Sciatic nerve (tissue), 2 donors: ENCODE measurements around the gene KCTD1. TPM values are rescaled to one million over a fixed set of nuclear protein-coding genes. Genes with fewer than 3 reads are reported as not detected.
A peak's percentile ranks its signal among the peaks of the same experiment; 100 is the strongest.
"Not testable (repeated sequence)": the region's sequence is repeated elsewhere in the genome, so short reads cannot be mapped to it uniquely, and the experiment has no call there.

Experiments
- ATAC-seq: fragments of 200-7000 bp; cut with Tn5 transposase; one replicate; pipeline ENCODE4 v1.9.1; 2020; ENCODE audit warnings: mild to moderate bottlenecking, moderate library complexity
- DNase-seq: peaks from one replicate; pipeline ENCODE4 v3.0.0-alpha.2; 2020; ENCODE audit warnings: low spot score
- intact Hi-C: fragments of 100-400 bp; cut with DNase I; formaldehyde crosslinking; loops from one replicate; pipeline ENCODE4 v1.14.2; 2022
- total RNA-seq: library from RNA; stranded (reverse); fragmentation: NEBNext Ultra II Directional; extraction: Animal tissue kit (Norgen Biotek cat#: 25700); gene quantifications from one replicate; pipeline ENCODE4 v1.2.1, GENCODE V29; 2021
- donor health status: DM: no; HTN: no; CAD: no.
- donor health status: DM: no; HTN: no; CAD: no.

KCTD1 gene
- total RNA-seq, 1 donor from 2014 or later = 34.1 TPM

DNA sequence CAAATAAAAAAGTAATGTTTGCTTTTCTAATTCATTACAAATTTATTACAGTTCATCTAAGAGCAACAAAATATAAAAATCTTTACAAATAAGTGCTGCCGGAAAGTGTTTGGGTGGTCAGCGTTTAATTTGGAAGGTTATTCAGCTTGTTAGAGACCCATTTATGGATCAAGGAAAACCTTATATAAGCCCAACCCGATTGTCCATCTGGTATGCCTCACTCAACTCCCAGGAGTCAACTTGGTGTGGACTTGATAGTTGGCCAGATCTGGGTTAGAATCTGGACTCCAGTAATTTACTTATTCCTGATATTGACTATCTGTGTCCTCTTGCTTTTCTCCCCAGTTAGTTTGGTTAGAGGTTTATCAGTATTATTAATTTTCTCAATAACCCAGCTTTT is 106.2 kb downstream of the KCTD1 start:
- intact Hi-C loops = no loop called here
- ATAC-seq (peak; percentile 44), DNase-seq (no peak)

DNA sequence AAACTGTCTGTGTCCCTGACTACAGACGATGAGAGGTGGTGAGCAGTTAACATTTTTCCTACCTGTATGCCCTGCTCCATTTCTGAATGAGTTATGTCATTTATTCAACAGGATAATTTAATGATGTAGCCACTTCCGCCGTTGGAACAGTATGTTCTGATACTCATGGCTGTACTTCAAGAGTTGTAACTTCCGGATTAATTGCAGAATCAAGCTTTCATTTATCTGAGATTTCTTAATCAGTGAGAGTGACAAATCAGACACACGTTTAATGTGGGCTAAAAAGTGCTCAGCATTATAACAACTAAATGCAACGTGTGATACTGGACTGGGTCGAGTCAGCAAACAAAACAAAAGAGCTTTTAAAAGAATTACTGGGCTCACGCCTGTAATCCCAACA is 107.7 kb downstream of the KCTD1 start:
- intact Hi-C loops = no loop called here
- DNase-seq = no peak
- ATAC-seq = peak; percentile 46

DNA sequence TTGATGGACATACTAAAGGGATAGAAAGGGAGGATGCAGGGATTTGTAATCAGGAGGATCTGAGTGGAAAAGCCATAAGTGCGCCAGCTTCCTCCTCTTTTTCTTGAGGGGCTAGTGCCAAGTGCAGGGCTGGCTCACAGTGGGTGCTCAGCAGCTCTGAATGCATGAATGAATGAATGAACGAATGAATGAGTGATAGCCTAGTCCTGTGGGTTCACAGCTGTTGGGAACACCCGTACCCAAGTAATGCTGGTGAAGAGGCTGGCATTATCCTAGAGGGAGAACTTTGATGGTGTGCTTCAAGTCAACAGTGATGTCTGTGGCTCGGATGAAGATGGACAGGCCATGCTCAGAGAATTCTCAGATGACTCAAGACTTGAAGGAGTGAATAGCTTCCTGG is 108.8 kb downstream of the KCTD1 start:
- intact Hi-C loops = no loop called here
- no peak for DNase-seq
- no peak for ATAC-seq

DNA sequence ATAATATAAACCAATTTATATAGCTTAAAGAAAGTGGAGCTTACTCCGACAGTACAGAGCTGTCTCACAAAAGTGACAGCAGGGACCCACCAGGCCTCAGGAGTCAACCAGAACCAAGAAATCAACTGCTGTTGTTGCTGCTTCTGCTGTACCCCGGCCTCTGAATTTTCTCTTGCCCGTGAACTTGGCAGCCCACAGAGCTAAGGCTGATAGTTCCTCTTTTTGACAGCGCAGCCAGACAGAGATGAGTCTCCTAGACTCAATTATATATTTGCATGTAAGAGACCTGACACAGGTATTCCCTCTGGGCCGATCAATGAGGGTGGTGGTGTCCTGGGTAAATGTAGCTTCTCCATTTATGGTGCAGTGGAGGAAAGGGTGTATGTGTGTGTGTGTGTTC is 109.4 kb downstream of the KCTD1 start:
- no peak for ATAC-seq
- intact Hi-C loops = no loop called here
- no peak for DNase-seq

DNA sequence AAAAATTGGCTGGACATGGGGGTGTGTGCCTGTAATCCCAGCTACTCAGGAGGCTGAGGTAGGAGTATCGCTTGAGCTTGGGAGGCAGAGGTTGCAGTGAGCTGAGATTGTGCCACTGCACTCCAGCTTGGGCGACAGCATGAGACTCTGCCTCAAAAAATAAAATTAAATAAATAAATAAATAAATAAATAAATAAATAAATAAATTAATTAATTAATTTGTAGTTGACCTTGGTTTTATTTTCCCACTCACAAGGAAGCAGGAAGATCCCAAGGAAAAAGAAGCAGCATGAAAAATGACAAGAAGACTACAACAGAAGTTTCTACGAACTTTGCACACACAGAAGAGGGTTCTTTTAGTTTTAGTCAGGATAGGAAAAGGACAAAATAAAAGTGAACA is 110.7 kb downstream of the KCTD1 start:
- ATAC-seq, intact Hi-C loops, DNase-seq: not testable (repeated sequence)

DNA sequence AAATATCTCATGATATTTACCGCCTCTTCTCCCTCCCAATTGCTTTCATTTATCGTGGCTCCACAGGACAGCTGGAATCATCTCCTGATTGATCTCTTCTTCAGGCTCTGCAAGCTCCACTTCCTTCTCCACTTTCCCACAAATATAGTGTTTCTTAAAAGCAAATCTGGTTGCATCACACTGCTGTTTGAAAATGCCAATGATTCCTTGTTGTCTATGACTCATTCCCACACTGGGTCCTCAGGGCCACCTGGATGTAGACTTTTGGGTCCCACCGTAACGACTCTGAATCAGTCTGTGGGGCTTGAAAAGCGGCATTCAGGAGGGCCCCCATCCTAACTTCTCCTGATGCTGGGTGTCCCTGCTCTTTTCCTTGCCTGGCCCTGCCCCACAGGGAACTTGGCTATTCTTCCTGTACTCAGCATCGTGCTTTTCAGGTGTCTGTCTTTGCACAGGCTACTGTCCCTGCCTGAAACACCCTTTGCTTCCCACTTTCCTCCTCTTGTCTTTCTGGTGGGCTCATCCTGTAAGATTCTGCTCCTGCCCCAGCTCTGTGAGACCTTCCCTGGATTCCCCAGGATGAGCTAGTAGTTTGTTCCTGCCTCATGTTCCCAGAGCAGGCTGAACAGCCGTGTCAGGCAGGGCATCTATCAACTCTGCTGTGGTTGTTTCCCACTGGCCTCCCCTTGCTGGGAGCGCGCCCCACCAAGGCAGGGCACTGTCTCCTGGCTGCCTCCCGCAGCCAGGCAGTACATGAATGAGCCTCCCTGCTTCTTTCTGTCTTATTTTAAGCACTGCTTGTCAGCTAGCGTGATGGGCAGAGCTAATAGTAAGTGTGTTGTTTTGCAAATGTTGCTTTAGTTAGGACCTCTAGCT is 111.9 kb downstream of the KCTD1 start:
- ATAC-seq (peak; percentile 35), DNase-seq (no peak)

DNA sequence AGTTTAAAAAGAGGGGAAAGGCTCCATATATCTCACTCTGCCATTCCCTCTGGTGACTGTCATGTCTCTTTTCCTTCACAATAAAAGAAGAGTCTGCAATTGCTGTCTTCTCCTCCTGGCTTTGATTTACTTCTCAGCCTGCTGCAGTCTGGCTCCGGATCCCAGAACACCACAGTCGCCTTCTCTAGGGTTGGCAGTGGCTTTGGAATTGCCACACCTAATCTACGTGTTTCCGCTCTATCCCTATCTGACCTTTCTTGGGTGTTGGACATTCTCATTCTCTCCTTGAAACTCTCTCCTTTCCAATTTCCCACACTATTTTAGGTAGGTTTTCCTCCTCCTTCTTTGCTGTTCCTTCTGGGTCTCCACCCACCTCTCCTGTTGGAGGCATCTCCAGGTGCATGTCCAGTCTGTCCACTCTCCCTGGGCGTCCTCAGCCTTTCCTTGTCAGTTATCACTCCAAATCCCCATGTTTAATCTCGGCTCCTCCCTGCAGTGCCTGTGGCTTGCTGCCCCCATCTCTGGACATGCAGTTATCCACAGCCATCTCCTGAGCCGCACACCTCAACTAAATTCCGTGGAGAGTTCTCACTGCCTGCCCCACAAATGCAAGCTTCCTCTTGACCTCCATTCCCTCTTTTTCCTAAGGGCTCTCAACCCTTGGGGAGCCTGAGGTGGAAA is 112.8 kb downstream of the KCTD1 start:
- DNase-seq = no peak
- no peak for ATAC-seq
- intact Hi-C loops = no loop called here

More for the DNA sequence above, 111.9 kb downstream of the KCTD1 start:
- intact Hi-C loops = no loop called here

DNA sequence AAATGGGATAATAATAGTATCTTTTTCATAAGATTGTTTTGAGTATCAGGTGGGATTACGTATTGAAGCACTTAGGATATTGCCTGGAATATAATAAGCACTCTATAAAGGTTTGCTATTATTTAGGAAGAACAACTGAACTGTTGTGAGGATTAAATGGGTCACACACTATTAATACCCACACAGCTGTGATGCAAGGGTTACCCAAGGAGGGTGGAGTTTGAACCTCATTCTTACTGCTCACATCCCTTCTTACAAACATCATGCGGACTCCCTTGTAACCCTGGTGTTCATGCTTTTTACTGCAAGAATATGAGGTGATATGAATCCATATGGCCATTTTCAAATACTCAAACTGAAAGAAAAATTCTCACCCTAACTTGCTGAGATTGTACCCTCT is 113.5 kb downstream of the KCTD1 start:
- DNase-seq (no peak), ATAC-seq (no peak)
- intact Hi-C loops = no loop called here

DNA sequence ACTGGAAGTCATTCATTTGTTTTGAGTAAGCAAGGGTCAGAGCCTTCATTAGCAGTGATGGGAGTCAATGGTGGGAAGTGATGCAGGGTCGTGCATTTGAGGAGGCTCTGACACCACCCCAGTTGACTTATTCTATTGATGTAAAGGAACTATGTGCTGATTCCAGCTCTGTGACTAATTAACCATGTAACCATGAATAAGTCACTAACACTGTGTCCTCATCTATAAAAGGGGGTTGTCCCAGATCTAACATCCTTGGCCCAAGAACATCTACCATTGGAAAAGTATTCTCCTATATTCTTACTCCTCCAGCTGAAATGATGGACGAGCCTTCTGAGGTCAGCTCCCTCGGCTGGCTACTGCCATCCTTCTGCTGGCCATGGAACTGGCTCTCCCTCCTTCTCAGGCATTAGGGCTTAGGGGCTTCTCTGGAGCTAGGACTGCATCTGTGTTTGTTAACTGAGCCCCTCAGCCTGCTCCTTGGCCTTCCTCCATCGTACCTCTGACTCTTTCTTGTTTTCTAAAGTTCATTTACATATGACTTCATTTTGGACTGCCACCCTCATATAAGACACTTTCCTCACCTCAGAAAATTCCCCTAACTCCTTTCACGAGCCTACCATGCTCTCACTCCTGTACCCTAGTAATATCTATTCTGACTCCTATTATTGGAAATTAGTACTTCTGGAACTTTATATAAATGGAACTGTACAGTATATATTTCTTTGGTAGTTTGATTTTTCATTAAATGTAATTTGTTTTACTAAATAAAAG is 115.5 kb downstream of the KCTD1 start:
- DNase-seq = no peak
- intact Hi-C loops = no loop called here
- ATAC-seq = no peak

DNA sequence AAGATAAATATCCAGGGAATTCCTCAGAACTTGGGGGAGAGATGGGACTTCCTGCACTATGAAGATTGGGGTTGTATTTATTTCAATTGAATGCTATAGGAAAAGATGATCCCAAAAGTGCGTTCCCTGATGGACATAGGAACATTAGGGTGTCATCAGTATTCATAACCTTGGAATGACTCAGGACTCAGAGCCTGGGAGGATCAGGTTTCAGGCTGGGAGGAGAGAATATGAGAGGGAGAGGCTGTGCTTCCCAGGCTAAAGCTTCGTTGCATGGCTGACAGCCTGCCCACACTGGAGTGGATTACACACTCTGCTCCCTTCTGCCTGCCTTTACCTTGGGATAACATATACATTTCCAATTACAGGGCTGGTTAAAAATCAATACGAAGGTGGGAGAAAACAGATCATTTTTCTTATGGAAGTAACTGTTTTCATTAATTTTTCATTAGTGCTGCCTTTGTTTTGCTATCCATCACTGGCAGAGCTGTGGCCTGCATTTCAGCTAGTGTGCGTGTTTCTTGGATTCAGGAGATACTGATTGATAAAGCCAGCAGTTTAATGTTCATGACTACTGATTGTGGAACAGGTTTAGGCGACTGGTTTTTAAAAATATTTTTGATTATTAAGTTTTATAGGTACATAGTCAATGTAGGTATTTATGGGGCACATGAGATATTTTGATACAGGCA is 118.7 kb downstream of the KCTD1 start:
- intact Hi-C loops = no loop called here
- ATAC-seq (peak; percentile 86), DNase-seq (no peak)

DNA sequence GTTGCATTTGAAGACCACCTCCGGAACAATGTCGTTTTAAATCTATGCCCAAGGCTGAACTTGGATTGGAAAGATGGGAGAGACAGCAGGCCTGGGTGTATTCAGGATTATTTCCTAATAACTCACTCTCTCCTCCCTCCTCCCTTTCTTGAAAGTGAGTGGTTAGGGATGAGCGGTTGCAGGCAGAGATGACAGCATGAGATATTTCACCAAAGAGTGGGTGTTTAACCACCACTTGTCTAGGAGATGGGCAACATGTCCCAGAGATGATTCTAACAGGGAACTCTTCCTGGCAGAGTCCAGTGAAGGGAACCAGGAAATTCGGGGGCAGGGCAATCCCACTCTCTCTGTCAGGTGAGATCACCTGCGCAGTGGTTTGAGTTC is 123.2 kb downstream of the KCTD1 start:
- no peak for ATAC-seq
- DNase-seq = no peak
- intact Hi-C loops = no loop called here

DNA sequence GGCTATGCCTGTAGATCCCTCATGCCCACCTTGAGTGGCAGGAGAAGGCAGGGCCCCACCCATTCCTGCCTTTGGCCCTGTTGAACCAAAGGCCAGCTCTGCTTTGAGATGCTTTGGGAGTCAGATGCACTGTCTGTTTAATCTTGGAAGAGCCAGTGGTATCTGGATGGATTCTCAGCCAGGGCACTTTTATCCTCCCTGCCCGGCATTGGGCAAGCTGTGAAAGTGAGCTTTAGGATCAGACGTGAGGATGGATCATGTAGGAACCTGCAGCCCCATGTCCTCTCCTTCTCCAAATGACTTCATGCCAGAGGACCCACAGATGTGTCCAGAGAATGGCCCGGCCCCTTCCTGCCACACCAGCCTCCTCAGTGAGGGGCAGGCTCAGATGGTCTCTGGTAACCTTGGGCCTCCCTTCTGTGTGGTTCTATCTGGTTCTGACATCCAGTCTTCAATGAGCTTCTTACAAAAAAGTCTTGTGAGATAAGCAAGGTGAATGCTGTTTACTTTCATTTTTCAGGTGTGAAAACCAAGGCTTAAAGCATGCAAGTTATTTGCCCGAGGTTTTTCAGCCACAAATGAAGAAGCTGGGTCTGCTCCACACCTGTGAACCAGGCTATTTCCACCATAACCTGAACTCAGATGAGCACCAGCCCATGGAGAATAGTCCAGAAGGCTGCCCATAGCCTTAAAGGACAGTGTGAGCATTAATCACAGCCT is 123.8 kb downstream of the KCTD1 start:
- intact Hi-C loops = no loop called here
- DNase-seq = no peak
- no peak for ATAC-seq

DNA sequence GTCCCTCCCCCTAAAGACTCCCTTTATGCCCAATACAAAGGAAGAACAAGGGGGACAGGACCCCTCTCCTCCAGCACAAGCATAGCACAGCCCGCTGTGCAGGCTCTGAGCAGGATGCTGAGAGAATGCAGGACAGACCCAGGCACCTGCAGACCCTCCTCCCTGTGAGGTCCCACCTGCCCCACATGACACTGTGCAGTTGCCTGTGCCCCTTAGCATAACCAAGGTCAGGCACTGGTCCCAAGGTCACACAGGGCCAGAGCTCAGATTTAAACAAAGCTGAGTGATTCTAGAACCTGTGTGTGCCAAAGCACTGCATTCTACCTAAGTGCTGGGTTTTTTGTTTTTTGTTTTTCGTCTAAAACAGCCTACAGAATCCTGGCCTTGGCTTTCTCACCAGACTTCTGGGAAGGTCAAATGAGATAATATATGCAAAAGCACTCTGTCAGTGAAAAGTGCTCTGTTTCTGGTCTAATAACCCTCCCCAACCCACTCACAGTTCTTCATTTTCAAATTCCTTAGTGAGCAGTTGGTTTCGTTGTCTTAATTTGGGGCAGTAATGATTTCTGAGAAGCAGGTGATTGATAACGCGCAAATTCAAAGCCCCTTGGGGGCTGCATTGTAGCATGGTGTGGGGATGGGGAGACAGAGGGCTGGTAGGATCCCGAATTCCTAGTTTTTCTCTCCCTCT is 125.7 kb downstream of the KCTD1 start:
- DNase-seq (no peak), ATAC-seq (no peak)
- intact Hi-C loops = no loop called here

DNA sequence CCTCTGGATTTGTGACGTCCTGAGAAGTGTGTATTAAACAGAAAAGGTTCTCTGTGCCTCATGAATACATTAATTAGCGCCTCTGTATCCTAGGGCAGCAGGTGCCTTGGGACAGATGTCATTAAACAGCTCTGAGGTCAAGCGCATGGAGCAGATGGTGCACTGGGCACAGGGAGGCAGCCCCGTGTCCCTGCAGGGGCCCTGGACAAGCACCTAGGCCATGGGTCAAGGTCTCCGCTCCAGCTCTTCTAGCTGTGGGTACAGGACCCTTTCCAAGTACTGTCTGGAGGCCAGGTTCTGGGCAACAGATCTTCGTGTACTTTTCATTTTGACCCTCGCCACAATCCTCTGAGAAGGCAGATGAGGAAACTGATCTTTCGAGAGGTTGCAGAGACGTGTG is 126.4 kb downstream of the KCTD1 start:
- ATAC-seq = peak; percentile 11
- intact Hi-C loops = no loop called here

DNA sequence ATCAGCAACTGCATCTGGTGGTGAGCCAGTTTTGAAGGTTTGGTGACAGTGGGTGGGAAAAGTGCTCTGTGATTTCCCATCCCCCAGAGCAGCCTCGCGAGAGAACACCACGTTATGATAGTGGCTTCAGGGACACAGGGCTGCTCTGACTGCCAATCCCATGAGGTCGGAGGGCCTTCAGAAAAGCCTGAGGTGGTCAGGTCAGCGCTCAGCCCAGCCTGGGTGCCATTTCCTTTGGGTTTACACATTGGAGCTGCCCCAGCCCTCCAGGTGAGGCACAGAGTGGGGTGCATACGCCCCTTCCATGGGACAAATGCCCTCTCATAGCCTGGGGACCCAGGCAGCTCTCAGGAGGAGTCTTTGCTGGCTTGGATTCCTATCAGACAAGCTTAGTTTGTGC is 126.8 kb downstream of the KCTD1 start:
- no peak for DNase-seq
- ATAC-seq = no peak
- intact Hi-C loops = no loop called here

More for the DNA sequence above, 126.4 kb downstream of the KCTD1 start:
- DNase-seq = no peak

DNA sequence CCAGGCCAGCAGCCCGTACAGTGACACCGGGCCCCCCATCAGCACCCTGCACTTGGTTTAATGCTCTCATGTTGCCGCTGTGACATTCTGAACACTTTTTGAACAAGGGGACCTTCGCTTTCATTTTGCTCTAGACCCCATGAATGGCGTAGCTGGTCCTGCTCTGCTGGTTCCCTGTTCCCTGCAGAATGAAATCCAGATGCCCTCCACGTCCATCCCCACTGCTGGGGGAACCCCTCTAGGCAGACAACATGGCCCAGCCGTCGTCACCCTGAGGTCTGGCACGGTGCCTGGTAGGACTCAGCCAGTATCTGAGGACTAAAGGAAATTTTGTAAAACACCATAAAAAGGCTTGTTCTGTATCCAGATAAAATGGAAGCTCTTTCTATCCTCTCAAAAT is 128.6 kb downstream of the KCTD1 start:
- DNase-seq (no peak), ATAC-seq (no peak)
- intact Hi-C loops = no loop called here

DNA sequence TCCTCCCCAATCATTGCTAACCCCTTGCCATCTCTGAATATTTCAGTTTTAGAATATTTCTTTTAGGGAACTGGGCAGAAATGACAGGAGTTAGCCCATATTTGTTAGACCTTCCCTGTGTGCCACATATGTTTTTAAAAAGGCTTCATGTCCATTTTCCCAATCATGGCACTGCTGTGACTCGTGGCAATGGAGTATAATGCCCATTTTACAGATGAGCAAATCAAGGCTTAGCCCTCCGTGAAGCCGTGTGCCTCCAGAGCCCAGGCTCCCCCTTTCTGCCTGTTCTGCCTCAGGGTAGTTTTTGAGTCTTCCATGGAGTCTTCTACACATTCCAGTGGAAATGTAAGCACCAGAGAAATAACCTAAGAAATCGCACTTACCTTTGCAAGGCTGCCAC is 130.1 kb downstream of the KCTD1 start:
- intact Hi-C loops = no loop called here
- DNase-seq (no peak), ATAC-seq (no peak)

DNA sequence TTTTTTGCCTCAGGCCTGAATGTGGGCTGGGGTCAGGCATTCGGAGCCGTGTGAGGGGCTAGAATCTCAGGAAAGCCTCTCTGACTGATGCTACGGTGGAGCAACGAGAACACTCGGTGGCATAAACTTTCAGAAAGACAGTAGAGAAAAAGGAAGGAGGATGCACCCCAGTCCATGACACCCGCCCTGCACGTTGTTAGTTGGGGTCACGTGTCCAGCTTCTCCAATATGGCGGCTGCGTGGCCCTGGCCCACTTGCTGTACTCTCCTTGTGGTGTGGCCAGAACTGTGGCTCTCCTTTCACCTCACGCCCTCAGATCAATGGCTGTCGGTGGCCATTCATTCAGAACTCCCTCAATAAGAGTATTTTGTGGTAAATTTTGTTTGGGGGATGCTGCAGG is 131.2 kb downstream of the KCTD1 start:
- ATAC-seq (no peak), DNase-seq (no peak)
- intact Hi-C loops = no loop called here
